Measurements from ENCODE around the gene RAPGEF5.

GRCh38 chr7:22372863-22373262 lies 15.9 kb upstream of the RAPGEF5 start:
- TF ChIP-seq USF1 (IDR thresholded peaks at IDR 0.05; ENCODE audit: borderline replicate concordance, low read depth) (no peak), CHD2 (IDR thresholded peaks at IDR 0.05; ENCODE audit: low read length, partially characterized antibody) (no peak), TAF1 (IDR thresholded peaks at IDR 0.05; ENCODE audit: borderline replicate concordance, low read depth, low read length) (no peak)
